Stimulated activated CD4-positive, alpha-beta T cell treated with anti-CD3 and anti-CD28 coated beads, Interleukin-4, amount 100 ng/mL, for 48 hours (primary cell): Measurements from ENCODE around the gene POU6F2.
"Not testable (repeated sequence)": the region's sequence is repeated elsewhere in the genome, so short reads cannot be mapped to it uniquely, and the experiment has no call there.

Experiments used
- DNase-seq, 2 donors: peaks; one replicate each; pipeline ENCODE4 v3.0.0-alpha.2; 2020; ENCODE audit warnings: low read depth in 2 of 2

Gene POU6F2

DNA sequence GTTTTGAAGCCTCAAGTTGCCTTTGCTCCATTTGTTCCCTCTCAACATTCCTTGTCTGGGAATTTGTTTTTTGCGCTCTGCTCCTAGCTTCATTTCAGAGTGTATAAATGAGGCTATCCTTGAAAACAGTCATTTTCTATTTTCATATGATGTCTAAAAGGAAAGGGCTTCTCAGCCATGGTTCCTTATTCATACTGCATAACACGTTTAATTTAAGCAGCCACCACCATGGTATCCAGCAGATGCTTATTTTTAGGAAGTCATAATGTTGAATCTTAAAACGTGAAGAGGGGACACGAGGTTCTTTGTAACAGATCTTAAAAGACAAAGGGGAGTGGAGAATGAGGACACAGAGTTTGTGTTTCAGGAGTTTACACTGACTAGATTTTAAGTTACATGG, 14.5 kb downstream of the POU6F2 start:
- DNase-seq, result no peak

- no peak for DNase-seq
Observed at GRCh38 chr7:39001595-39001994, 23.9 kb downstream of the POU6F2 start.

GRCh38 chr7:39002755-39003154, 25.0 kb downstream of the POU6F2 start:
- no peak for DNase-seq

DNA sequence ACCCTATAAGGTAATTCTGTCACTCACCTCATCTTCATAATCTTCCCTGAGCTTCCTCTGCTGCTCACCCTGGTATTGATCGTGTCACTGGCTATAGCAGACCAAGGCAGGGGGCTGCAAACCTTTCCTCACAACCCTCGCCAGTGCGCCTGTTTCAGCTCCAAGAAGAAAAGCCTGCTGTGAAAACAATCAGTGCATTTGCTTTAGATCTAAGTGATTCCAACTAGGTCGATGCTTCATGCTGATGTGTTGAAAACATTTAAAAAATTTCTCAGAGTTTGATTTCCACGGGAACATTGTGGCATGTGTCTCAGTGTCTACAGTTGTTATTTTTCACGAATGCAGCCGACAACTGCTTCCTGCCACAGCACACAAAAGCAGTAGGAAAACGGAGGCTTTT, 27.3 kb downstream of the POU6F2 start:
- DNase-seq, result no peak

GRCh38 chr7:39005461-39005860, 27.8 kb downstream of the POU6F2 start:
- DNase-seq, result no peak

GRCh38 chr7:39013049-39013939, 35.6 kb downstream of the POU6F2 start:
- not testable (repeated sequence) for DNase-seq

GRCh38 chr7:39016609-39017008, 38.9 kb downstream of the POU6F2 start:
- no peak for DNase-seq

GRCh38 chr7:39017369-39017915, 39.7 kb downstream of the POU6F2 start:
- DNase-seq, result no peak

DNA sequence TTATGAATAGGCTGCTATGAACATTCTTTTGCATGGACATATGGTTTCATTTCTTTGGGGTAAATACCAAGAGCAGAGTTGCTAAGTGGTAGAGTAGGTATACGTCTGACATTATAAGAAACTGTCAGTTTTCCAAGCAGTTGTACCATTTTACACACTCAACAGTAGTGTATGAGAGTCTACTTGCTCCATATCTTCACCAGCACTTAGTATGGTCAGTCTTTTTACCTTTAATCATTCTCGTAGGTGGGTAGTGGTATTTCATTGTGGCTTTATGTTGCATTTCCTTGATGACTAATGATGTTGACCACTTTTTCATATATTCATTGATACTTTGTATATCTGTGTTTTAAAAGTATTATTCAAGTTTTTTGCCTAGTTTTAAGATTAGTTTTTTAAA, 45.1 kb downstream of the POU6F2 start:
- DNase-seq, result no peak

DNA sequence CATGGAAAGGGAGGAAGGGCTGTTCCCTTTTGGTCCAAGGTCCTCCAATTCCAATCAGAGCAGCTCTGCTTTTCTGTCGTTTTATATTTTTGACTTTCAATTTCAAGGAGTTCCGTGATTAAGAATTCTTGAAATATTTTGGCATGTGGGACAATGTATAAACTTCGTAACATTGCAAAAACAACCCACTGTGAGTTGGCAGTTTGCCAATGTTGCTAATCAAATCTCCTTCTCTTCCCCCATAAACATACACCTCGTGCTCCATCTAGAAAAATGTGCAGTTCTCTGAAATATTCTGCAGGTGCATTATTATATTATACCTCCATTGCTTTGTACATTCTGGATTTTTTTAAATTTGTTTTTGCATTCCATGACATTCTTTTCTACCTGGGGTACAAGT, 49.8 kb downstream of the POU6F2 start:
- DNase-seq, result no peak

- DNase-seq, result no peak
Observed at GRCh38 chr7:39033885-39034624, 56.3 kb downstream of the POU6F2 start.

DNA sequence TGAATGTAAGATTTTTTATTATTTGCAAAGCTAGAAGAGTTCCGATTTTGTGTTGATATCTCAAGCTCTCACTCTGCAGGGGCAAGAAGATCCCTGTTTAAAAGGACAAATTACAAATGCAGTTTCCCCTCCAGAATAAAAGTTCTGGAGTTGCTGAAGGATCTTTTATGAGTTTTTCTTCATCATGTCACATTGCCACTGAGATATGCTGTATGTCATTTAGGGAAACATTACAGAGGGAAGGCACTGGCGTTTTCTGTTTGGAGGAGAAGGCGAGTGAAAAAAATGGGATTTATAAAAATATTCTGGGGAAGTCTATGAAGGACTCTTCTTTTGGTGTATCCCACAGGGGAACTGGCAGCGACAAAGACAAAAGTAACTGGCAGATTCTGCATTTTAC, 57.4 kb downstream of the POU6F2 start:
- no peak for DNase-seq

GRCh38 chr7:39035903-39036302, 58.2 kb downstream of the POU6F2 start:
- DNase-seq, result no peak

DNA sequence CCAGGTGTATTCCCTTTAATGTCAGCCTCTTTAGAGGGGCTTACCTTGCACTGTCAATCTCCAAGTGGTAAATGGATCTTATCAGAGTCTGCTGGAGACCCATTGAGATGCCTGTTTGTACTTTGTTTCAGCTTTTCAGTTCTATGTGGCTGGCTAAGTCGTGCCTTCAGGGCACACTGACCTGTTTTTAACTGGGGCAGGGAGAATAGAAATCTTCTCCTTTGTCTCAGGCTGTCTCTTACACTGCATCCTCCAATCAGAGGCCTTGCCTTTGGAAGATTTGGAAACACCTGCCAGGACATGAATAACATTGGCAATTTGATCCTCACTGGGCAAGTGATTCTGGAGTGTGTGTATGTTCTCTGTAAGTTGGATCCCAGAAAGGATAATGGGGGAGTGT, 65.0 kb downstream of the POU6F2 start:
- no peak for DNase-seq

DNA sequence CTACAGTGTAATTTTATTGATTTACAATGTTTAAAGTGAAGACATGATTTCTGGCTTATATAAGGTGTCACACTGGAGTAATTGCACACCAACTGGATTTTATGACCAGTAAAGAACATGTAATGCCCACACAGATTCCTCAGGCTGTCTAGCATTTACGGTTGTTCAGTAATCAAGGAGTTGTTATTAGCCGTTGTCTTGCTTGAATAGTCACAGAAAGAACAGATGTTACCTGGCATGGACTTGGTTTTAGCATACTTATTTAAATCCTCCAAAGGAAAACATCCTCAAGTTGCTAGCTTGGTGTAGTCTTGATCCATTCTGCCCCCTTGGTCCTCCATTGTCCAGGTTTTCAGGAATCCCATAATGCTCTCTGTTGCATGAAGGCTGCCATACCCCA, 65.8 kb downstream of the POU6F2 start:
- DNase-seq, result no peak

DNA sequence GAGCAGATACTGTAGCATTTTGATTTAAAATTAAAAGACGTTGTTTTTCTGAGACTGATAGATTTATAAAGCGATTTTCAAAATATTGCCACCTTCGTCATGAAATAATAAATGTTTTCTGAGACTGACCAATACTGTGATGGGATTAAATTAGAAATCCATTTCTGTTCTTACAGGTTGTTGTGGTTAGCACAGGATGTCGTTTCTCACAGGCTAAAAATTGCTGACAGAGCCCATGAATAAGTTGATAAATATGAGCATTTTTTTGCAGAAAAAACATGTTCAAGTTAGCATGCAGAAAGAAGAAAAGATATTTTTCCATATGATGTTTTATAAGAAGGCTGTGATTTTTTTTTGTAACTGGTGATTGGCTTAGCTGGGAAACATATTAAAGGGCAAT, 66.8 kb downstream of the POU6F2 start:
- no peak for DNase-seq

GRCh38 chr7:39045231-39045630, 67.5 kb downstream of the POU6F2 start:
- no peak for DNase-seq

DNA sequence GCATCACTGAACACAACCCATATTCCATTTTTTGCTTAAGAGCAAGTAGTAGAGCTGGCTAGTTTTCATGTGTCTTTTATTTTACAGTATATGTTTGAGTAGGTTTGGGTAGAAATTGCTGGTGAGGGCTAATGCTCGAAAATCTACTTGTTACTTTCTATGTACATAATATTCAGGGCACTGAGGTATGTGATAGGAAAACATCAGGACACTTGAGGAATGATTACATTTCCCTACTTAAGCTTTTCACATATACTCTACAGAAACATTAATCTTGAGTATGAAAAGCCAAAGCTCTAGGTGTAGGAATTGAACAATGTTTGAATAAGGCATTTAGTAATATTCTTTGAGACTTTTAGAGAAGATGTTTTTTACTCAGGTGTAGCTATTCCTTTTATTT, 73.6 kb downstream of the POU6F2 start:
- no peak for DNase-seq

GRCh38 chr7:39051707-39052106, 74.0 kb downstream of the POU6F2 start:
- no peak for DNase-seq

DNA sequence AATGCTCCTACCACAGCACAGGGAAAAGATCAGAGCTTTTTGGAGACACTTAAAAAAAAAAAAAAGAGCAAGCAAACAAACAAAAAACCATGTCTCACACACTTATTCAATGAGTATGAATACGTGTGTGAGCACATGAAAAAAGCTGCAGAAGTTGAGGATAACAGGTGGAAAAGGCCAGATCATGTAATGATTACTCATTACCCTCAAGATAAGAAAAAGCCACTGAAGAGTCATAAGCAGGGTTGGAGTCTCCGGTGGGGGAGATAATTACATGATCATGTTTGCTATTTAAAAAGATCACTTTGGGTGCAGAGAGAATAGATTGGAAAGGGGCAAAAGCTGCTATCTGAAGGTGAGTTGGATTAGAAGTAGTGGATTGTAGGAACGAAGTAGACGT, 77.0 kb downstream of the POU6F2 start:
- DNase-seq, result no peak

GRCh38 chr7:39056153-39056552, 78.4 kb downstream of the POU6F2 start:
- DNase-seq, result no peak

DNA sequence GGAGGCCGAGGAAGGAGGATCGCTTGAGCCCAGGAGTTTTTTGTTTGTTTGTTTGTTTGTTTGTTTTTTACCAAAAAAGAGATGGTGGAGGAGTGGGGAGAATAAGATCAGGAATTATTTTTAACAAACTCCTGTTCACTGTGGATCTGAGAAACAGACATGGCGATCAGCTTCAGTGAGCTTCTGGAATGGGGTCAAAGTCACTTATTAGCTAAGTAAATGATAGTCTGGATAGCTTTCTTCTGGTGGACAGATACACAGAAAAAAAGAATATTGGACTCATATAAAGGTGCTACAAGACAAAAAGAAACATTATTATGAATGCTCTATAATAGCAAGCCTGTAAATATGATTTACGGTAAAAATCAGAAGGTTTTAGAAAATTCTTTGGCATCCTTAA, 85.1 kb downstream of the POU6F2 start:
- DNase-seq, result no peak

GRCh38 chr7:39069031-39069430, 91.3 kb downstream of the POU6F2 start:
- DNase-seq, result no peak
